Pancreas (tissue), 10 donors: ENCODE results near the gene ZNF592. TPM values are rescaled to one million over a fixed set of nuclear protein-coding genes. Genes with fewer than 3 reads are reported as not detected.

ENCODE experiments used
- ATAC-seq, 4 donors: fragments of 200-7000 bp; cut with Tn5 transposase; one replicate each; pipeline versions ENCODE4 v1.8.0 to v1.9.1; 2020; ENCODE audit warnings: mild to moderate bottlenecking in 4 of 4, moderate library complexity in 4 of 4
- DNase-seq, 6 donors: peaks; one replicate each; pipeline ENCODE4 v3.0.0-alpha.2; 2020
- FAIRE-seq: peaks from 2 replicates; lab custom pipeline; 2012; peaks lifted over from hg19 to GRCh38; lab: Jason Lieb, UNC
- H3K27ac ChIP-seq, 4 donors: fragments of 200-600 bp; sonication (generic); 1 replicate in 3 of 4; 2 replicates in 1 of 4; pipeline versions ENCODE4 v1.5.0 to v1.8.0; 2020
- H3K27me3 ChIP-seq, 4 donors: fragments of 200-600 bp; one replicate each; pipeline ENCODE4 v1.8.0; 2021
- H3K36me3 ChIP-seq, 3 donors: fragments of 200-600 bp; sonication (generic) in 1 of 3; one replicate each; pipeline versions ENCODE4 v1.5.0 to v1.8.0; 2020 to 2021
- H3K4me1 ChIP-seq, 3 donors: fragments of 200-600 bp; one replicate each; pipeline ENCODE4 v1.8.0; 2021
- H3K4me3 ChIP-seq, 4 donors: fragments of 200-600 bp; sonication (generic) in 2 of 4; one replicate each; pipeline versions ENCODE4 v1.5.0 to v1.8.0; 2020 to 2021
- H3K9me3 ChIP-seq, 4 donors: fragments of 200-600 bp; one replicate each; pipeline ENCODE4 v1.8.0; 2021
- WGBS, 2 donors: extraction: QIAGEN DNeasy Blood & Tissue Kit; methylation state at CpG; one replicate each; pipeline ENCODE4 v1.1.7; 2013; 5-methylcytosine and 5-hydroxymethylcytosine counted together
- intact Hi-C, 3 donors: fragments of 100-400 bp; cut with DNase I; formaldehyde crosslinking; loops; one replicate each; pipeline versions ENCODE4 v1.11.1 to v1.14.2; 2022
- polyA plus RNA-seq, 2 donors: library from polyadenylated mRNA; stranded (reverse); fragments of 200-250 nt; gene quantifications; one replicate each; pipeline ENCODE4 v1.2.3, GENCODE V29; 2013
- total RNA-seq, 6 donors: library from RNA; stranded (reverse); fragmentation: NEBNext Ultra II Directional in 4 of 6; extraction: Animal tissue kit (Norgen Biotek cat#: 25700) in 4 of 6; gene quantifications; one replicate each; pipeline versions ENCODE4 v1.2.1 to v1.2.4, GENCODE V29; 2021 to 2023
- TF ChIP-seq, protein P1 (sequence below), 4 donors: fragments of 200-600 bp; sonication (generic) in 3 of 4; IDR thresholded peaks; one replicate each; pipeline versions ENCODE4 v1.5.0 to v1.8.0; 2021; ENCODE audit warnings: antibody characterized with exemption in 4 of 4
- donor health status: healthy with polysubstance abuse.
- donor health status: DM: no; HTN: no; CAD: no; lungs with moderate emphysema.
- donor health status: DM: no; HTN: no; CAD: no.
- donor health status: control.
- donor health status: control.
- donor health status: Bipolar disorder and iron deficiency.
- donor health status: DM: yes; HTN: yes; CAD: no.
- donor health status: DM: no; HTN: no; CAD: no.
- donor health status: DM: no; HTN: no; CAD: no.
- donor health status: DM: yes; HTN: yes; CAD: no.

ZNF592 gene
- total and polyA plus RNA-seq, 8 donors, result 9.1 to 16.6 (median 12.0) TPM

DNA sequence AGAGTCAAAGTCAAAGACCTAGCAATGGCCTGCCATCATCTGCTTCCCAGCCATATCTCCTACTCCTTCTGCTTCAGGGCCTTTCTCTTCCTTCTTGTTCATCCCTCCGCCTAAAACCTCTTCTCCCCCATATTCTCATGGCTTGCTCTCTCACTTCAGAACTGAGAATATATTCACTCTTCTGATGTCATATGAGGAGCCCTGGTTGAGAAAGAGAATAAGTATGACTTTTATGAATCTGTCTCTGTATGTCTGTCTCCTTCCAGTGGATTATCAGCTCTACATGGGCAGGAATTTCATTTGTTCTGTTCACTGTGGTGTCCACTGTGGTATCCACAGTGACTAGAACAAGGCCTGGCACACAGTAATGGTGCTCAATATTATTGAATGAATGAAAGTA lies 11.8 kb downstream of the ZNF592 start:
- Histone ChIP-seq H3K9me3 (no peaks in the 10 kb centered on the region), H3K4me3 (no peak overlapping the region), H3K27ac (no peak overlapping the region), H3K4me1 (peaks cover 32 to 48% (median 43%) of the 10 kb centered on the region in 3 donors), H3K27me3 (no peaks in the 10 kb centered on the region), H3K36me3 (peaks cover 0 to 3% (median 0%) of the 10 kb centered on the region in 3 donors)
- ATAC-seq (no peak), DNase-seq (no peak), FAIRE-seq (no peak)
- intact Hi-C loops, result no loop called here
- 94 to 98% methylated on average over 1 of the region's 1 CpG for WGBS, 2 donors
- TF ChIP-seq, protein P1, sequence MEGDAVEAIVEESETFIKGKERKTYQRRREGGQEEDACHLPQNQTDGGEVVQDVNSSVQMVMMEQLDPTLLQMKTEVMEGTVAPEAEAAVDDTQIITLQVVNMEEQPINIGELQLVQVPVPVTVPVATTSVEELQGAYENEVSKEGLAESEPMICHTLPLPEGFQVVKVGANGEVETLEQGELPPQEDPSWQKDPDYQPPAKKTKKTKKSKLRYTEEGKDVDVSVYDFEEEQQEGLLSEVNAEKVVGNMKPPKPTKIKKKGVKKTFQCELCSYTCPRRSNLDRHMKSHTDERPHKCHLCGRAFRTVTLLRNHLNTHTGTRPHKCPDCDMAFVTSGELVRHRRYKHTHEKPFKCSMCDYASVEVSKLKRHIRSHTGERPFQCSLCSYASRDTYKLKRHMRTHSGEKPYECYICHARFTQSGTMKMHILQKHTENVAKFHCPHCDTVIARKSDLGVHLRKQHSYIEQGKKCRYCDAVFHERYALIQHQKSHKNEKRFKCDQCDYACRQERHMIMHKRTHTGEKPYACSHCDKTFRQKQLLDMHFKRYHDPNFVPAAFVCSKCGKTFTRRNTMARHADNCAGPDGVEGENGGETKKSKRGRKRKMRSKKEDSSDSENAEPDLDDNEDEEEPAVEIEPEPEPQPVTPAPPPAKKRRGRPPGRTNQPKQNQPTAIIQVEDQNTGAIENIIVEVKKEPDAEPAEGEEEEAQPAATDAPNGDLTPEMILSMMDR (IDR thresholded peaks at IDR 0.05), result no peak

DNA sequence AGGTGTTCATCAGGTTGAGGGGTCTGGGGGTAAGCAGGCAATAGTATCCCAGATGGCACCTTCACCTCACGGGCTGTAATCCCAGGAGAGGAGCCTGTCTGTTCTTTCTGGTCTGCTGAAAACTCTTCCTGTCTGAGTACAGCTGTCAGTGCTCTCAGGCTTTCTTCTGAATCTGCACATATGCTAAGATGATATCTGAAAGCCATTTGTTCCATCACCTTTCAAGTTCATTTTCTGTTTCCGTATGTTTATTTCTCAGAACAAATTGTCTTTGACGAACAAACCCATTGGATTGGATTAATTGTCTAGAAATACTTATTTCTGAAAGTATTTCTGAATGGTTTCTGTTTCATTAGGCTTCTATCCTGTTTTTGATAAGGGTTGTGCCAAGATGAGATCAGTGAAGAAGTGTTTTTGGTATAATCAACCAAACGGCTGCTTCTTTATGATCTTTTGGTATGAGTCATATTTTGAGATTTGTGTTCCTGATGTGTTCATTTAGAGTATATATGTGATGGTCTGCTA lies 13.3 kb downstream of the ZNF592 start:
- TF ChIP-seq, protein P1 (IDR thresholded peaks at IDR 0.05), result no peak
- H3K27ac ChIP-seq, result peak overlapping the region in 1 of 4 donors; percentile 14
- intact Hi-C loops, result no loop called here
- no peaks in the 10 kb centered on the region for H3K9me3 ChIP-seq
- no peak for FAIRE-seq
- ATAC-seq, result peak in 3 of 4 donors; percentile 32 to 44 (median 40)
- H3K27me3 ChIP-seq, result no peaks in the 10 kb centered on the region
- no peak overlapping the region for H3K4me3 ChIP-seq
- no peak for DNase-seq
- H3K4me1 ChIP-seq, result peaks cover 32 to 48% (median 43%) of the 10 kb centered on the region in 3 donors
- WGBS, 2 donors, result 11 to 12% methylated on average over 4 of the region's 4 CpGs
- H3K36me3 ChIP-seq, result peaks cover 0 to 14% (median 0%) of the 10 kb centered on the region in 3 donors

DNA sequence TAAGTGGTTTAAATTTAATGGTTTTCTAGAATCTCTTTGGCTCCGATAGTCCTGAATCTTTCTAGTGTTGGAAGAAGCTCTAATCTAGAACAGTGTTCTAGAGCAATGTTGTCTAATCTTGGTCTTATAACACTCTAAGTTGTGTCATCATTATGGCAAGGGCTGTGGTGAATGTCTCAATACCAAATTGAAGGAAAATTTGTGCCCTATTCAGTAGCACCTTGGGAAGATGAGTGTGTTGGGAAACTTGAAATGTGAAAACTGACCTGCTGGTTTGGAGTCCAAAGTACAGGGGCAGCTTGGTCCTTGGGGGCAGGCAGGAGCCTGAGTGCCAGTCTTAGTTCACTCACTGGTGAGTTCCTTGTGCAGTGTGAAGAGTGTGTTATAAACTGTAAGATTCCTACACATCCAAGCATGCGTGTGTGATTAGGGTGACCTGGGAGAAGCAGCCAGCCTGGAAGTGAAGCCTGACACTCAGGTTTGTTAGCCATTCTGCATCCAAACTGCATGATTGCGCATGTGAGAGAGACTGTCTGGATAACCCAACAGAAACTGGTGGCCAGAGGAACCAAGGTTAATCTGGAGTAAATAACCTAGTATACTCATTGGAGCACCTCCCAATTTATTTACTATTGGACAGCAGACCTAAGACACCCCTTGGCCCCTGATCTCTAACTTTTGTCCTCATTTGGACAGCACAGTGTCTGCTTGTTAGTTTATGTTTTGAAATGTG lies 14.6 kb downstream of the ZNF592 start:
- peak; percentile 36 to 85 (median 71) for ATAC-seq
- no peak for FAIRE-seq
- 61 to 64% methylated on average over 3 of the region's 3 CpGs for WGBS, 2 donors
- intact Hi-C loops, result no loop called here
- H3K27me3 ChIP-seq, result no peaks in the 10 kb centered on the region
- H3K4me1 ChIP-seq, result peaks cover 32 to 48% (median 43%) of the 10 kb centered on the region in 3 donors
- no peaks in the 10 kb centered on the region for H3K9me3 ChIP-seq
- peak overlapping the region in 1 of 4 donors; percentile 14 for H3K27ac ChIP-seq
- TF ChIP-seq, protein P1 (IDR thresholded peaks at IDR 0.05), result no peak
- peaks cover 0 to 14% (median 0%) of the 10 kb centered on the region in 3 donors for H3K36me3 ChIP-seq
- no peak overlapping the region for H3K4me3 ChIP-seq
- DNase-seq, result no peak

DNA sequence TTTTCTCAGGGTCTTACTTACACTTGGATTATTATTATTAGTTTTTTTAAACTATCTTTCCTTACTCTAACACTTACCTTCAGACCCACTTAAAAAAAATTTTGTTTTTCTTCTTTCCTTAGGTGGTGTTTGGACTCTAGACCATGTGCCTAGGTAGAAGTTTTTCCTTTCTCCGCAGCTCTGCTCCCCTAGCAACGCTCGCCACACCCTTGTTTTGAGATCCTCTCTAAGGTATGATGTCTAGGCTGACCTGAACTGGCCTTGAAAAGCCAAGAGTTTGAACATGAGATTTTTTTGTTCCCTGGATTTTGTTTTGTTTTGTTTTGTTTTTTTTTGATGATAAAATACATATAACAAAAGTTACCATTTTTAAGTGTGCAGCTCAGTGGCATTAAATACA lies 16.2 kb downstream of the ZNF592 start:
- ATAC-seq (no peak), FAIRE-seq (no peak)
- H3K27ac ChIP-seq, result no peak overlapping the region

More for the DNA sequence above, 16.2 kb downstream of the ZNF592 start:
- intact Hi-C loops, result no loop called here
- TF ChIP-seq, protein P1 (IDR thresholded peaks at IDR 0.05), result no peak
- no peaks in the 10 kb centered on the region for H3K9me3 ChIP-seq
- peaks cover 0 to 21% (median 2%) of the 10 kb centered on the region in 3 donors for H3K36me3 ChIP-seq
- no peak for DNase-seq
- 82 to 89% methylated on average over 3 of the region's 3 CpGs for WGBS, 2 donors
- no peak overlapping the region for H3K4me3 ChIP-seq
- H3K27me3 ChIP-seq, result no peaks in the 10 kb centered on the region
- H3K4me1 ChIP-seq, result peaks cover 25 to 35% (median 34%) of the 10 kb centered on the region in 3 donors
